Testis (tissue), 2 donors: ENCODE measurements around the gene GLYR1.

ENCODE experiments used
- CTCF ChIP-seq, 3 experiments: fragments of 450-650 bp in 2 of 3; fragments of 200-600 bp in 1 of 3; sonication (generic) in 1 of 3; IDR thresholded peaks; one replicate each; pipeline ENCODE4 v1.5.1; 2016 to 2019; ENCODE audit warnings: antibody characterized with exemption in 3 of 3, mild to moderate bottlenecking in 2 of 3, moderate library complexity in 1 of 3
- POLR2A ChIP-seq: fragments of 450-650 bp; IDR thresholded peaks from one replicate; pipeline ENCODE4 v1.6.1; 2017; ENCODE audit warnings: antibody characterized with exemption, mild to moderate bottlenecking, moderate library complexity

GRCh38 chr16:4777339-4778049 lies 69.6 kb downstream of the GLYR1 start:
- TF ChIP-seq CTCF (IDR thresholded peaks at IDR 0.05) (no peak), POLR2A (no peak)
